ENCODE results near the gene HERPUD1. TPM values are rescaled to one million over a fixed set of nuclear protein-coding genes. Genes with fewer than 3 reads are reported as not detected.
A peak's percentile ranks its signal among the peaks of the same experiment; 100 is the strongest.
"Not testable (repeated sequence)": the region's sequence is repeated elsewhere in the genome, so short reads cannot be mapped to it uniquely, and the experiment has no call there.

Gene HERPUD1
- polyA plus RNA-seq, 2 of the 4 experiments (the other 2 are of a cell fraction) = 65.8 to 140 TPM

DNA sequence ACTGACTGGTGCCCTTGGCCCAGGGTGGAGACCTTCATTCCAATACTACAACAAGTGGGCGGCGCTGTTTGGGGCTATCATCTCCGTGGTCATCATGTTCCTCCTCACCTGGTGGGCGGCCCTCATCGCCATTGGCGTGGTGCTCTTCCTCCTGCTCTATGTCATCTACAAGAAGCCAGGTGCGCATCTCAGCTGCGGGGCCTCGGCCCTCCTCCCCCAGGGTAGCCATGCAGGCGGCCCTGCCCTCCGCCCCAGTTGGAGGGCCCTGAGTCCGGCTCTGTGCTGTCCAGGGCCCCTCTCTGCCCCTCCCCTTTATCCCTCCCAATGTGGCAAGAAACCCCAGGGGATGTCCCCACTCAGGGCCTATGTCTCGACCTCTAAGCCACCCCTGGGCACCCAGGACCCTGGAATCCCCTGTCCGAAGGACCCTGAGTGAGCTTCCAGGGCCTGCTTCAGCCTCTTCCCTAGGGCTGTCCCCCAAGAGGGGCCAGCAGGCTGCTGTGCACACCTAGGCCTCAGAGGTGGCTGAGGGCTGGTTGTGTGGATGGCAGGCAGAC is 47.8 kb upstream of the HERPUD1 start (continued):
- TF ChIP-seq JUN (IDR thresholded peaks at IDR 0.05) = no peak

- ATAC-seq; H3K4me2 ChIP-seq; DNase-seq (ENCODE audit: low read depth in 1 of 2, low spot score in 1 of 2); FAIRE-seq; POLR2A ChIA-PET; H3K4me3 ChIP-seq; H3K9me3 ChIP-seq; H3K4me1 ChIP-seq; H3K27ac ChIP-seq: not testable (repeated sequence)
- WGBS (ENCODE audit: missing lambda C conversion rate) = 86% methylated on average over 13 of the region's 13 CpGs
- CTCF ChIA-PET = interaction anchor here (1.2 to 1.9 kb wide), 2 partner anchors 18 kb away, joined by 4 to 10 read pairs; no protein-coding TSS in a partner anchor
Measured at GRCh38 chr16:56884929-56885328, 47.0 kb upstream of the HERPUD1 start.

DNA sequence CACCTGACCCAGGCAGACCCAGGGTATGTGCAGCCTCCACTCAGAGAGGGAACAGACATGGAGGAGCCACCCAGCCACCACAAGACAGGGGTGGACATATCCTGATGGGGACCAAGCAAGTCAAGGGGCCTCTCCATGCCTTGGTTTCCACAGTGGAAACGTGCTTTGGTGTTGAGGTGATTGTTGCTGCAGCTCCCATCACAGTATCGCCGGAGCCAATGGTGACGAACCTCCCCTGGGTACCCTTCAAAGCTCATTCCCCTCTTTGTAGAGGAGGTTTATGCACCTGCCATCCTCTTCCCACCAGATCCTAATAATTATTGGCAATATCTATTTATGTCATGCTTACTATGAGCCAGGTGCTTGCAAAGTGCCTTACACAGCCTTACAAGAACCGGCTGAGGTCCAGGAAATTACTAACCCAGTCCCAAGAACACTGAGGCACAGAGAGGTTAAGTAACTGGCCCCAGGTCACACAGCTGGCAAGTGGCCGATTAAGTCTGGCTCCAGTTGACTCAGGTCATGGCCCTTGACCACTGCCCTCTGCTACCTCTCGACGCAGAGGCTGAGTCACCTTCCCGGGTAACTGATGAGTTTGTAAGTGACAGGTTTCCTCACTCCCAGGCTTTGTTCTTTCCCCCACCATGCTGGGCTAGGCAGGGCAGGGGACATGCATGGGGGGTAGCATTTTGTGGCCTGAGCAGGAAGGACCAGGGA is 46.3 kb upstream of the HERPUD1 start:
- H3K4me3 ChIP-seq = no peak overlapping the region
- no peak overlapping the region for H3K4me2 ChIP-seq
- no peak for ATAC-seq
- TF ChIP-seq, protein P1, sequence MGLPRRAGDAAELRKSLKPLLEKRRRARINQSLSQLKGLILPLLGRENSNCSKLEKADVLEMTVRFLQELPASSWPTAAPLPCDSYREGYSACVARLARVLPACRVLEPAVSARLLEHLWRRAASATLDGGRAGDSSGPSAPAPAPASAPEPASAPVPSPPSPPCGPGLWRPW (IDR thresholded peaks at IDR 0.05) = no peak
- TF ChIP-seq ZFP36 (IDR thresholded peaks at IDR 0.05; ENCODE audit: borderline replicate concordance, partially characterized antibody) = peak; percentile 37
- no peak for DNase-seq (ENCODE audit: low read depth in 1 of 2, low spot score in 1 of 2)
- no peaks in the 10 kb centered on the region for H3K4me1 ChIP-seq
- WGBS (ENCODE audit: missing lambda C conversion rate) = 53% methylated on average over 9 of the region's 9 CpGs
- no peak for FAIRE-seq
- CTCF ChIA-PET = interaction anchor here (1.2 kb wide), 1 partner anchor 18 kb away, joined by 4 read pairs; no protein-coding TSS in a partner anchor
- no peaks in the 10 kb centered on the region for H3K9me3 ChIP-seq
- H3K27ac ChIP-seq = no peak overlapping the region
- POLR2A ChIA-PET = no interaction called here

- CTCF ChIA-PET = interaction anchor here (1.2 kb wide), 1 partner anchor 19 kb away, joined by 4 read pairs; no protein-coding TSS in a partner anchor
Measured at GRCh38 chr16:56886296-56886695, 45.6 kb upstream of the HERPUD1 start.

GRCh38 chr16:56886826-56887225 is 45.1 kb upstream of the HERPUD1 start:
- Histone ChIP-seq H3K9me3 (no peaks in the 10 kb centered on the region), H3K27ac (no peak overlapping the region), H3K4me2 (no peak overlapping the region), H3K4me1 (no peaks in the 10 kb centered on the region), H3K4me3 (no peak overlapping the region)
- DNase-seq (ENCODE audit: low read depth in 1 of 2, low spot score in 1 of 2) (no peak), ATAC-seq (no peak), FAIRE-seq (no peak)
- 60% methylated on average over 5 of the region's 9 CpGs for WGBS (ENCODE audit: missing lambda C conversion rate)
- ChIA-PET POLR2A (no interaction called here), CTCF (no interaction called here)
- no peak for TF ChIP-seq NR3C1 (IDR thresholded peaks at IDR 0.05)
- no peak for TF ChIP-seq HEYL (CRISPR knock-in tag; IDR thresholded peaks at IDR 0.05)
- TF ChIP-seq EHMT2 (IDR thresholded peaks at IDR 0.05; ENCODE audit: low read depth) = no peak
- TF ChIP-seq BHLHE40 (IDR thresholded peaks at IDR 0.05; ENCODE audit: low read depth, low read length) = no peak
- TF ChIP-seq MAX (IDR thresholded peaks at IDR 0.05) = no peak
- TF ChIP-seq JUN (IDR thresholded peaks at IDR 0.05) = no peak
- TF ChIP-seq CBX8 (IDR thresholded peaks at IDR 0.05) = no peak
- TF ChIP-seq RFX5 (IDR thresholded peaks at IDR 0.05) = no peak
- TF ChIP-seq, protein P2, sequence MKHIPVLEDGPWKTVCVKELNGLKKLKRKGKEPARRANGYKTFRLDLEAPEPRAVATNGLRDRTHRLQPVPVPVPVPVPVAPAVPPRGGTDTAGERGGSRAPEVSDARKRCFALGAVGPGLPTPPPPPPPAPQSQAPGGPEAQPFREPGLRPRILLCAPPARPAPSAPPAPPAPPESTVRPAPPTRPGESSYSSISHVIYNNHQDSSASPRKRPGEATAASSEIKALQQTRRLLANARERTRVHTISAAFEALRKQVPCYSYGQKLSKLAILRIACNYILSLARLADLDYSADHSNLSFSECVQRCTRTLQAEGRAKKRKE (CRISPR knock-in tag; IDR thresholded peaks at IDR 0.05; ENCODE audit: low read depth) = no peak
- TF ChIP-seq, protein P3, sequence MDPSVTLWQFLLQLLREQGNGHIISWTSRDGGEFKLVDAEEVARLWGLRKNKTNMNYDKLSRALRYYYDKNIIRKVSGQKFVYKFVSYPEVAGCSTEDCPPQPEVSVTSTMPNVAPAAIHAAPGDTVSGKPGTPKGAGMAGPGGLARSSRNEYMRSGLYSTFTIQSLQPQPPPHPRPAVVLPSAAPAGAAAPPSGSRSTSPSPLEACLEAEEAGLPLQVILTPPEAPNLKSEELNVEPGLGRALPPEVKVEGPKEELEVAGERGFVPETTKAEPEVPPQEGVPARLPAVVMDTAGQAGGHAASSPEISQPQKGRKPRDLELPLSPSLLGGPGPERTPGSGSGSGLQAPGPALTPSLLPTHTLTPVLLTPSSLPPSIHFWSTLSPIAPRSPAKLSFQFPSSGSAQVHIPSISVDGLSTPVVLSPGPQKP (IDR thresholded peaks at IDR 0.05; ENCODE audit: low read depth, low read length) = no peak
- TF ChIP-seq ZC3H11A (IDR thresholded peaks at IDR 0.05) = no peak
- TF ChIP-seq MAZ (IDR thresholded peaks at IDR 0.05; ENCODE audit: borderline replicate concordance, low read depth, low read length) = no peak
- TF ChIP-seq, protein P4, sequence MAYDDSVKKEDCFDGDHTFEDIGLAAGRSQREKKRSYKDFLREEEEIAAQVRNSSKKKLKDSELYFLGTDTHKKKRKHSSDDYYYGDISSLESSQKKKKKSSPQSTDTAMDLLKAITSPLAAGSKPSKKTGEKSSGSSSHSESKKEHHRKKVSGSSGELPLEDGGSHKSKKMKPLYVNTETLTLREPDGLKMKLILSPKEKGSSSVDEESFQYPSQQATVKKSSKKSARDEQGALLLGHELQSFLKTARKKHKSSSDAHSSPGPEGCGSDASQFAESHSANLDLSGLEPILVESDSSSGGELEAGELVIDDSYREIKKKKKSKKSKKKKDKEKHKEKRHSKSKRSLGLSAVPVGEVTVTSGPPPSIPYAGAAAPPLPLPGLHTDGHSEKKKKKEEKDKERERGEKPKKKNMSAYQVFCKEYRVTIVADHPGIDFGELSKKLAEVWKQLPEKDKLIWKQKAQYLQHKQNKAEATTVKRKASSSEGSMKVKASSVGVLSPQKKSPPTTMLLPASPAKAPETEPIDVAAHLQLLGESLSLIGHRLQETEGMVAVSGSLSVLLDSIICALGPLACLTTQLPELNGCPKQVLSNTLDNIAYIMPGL (CRISPR knock-in tag; IDR thresholded peaks at IDR 0.05; ENCODE audit: borderline replicate concordance) = no peak

More at GRCh38 chr16:56886296-56886695, 45.6 kb upstream of the HERPUD1 start:
- Histone ChIP-seq H3K27ac (no peak overlapping the region), H3K4me3 (no peak overlapping the region), H3K9me3 (no peaks in the 10 kb centered on the region), H3K4me1 (no peaks in the 10 kb centered on the region), H3K4me2 (no peak overlapping the region)
- DNase-seq (ENCODE audit: low read depth in 1 of 2, low spot score in 1 of 2) (no peak), FAIRE-seq (no peak), ATAC-seq (no peak)
- TF ChIP-seq POLR2A (IDR thresholded peaks at IDR 0.05; ENCODE audit: low read length) (no peak), TP53 (CRISPR knock-in tag; IDR thresholded peaks at IDR 0.05) (no peak), CBX2 (IDR thresholded peaks at IDR 0.05; ENCODE audit: borderline replicate concordance, low read depth) (no peak), MAFK (IDR thresholded peaks at IDR 0.05; ENCODE audit: partially characterized antibody) (no peak), CHD4 (IDR thresholded peaks at IDR 0.05; ENCODE audit: borderline replicate concordance) (no peak)
- TF ChIP-seq, protein P5, sequence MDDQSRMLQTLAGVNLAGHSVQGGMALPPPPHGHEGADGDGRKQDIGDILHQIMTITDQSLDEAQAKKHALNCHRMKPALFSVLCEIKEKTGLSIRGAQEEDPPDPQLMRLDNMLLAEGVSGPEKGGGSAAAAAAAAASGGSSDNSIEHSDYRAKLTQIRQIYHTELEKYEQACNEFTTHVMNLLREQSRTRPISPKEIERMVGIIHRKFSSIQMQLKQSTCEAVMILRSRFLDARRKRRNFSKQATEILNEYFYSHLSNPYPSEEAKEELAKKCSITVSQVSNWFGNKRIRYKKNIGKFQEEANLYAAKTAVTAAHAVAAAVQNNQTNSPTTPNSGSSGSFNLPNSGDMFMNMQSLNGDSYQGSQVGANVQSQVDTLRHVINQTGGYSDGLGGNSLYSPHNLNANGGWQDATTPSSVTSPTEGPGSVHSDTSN (IDR thresholded peaks at IDR 0.05) = no peak
- POLR2A ChIA-PET = no interaction called here
- WGBS (ENCODE audit: missing lambda C conversion rate) = 75% methylated on average over 12 of the region's 12 CpGs
